GOT3 (cell line): ENCODE measurements around the gene PSMF1.
"Not testable (repeated sequence)": the region's sequence is repeated elsewhere in the genome, so short reads cannot be mapped to it uniquely, and the experiment has no call there.

ENCODE experiments used
- DNase-seq: peaks from one replicate; lab custom pipeline; 2025; ENCODE audit warnings: mixed read lengths; lab: John Stamatoyannopoulos, UW

PSMF1 gene

GRCh38 chr20:1122388-1123315 is 4.2 kb downstream of the PSMF1 start:
- no peak for DNase-seq

DNA sequence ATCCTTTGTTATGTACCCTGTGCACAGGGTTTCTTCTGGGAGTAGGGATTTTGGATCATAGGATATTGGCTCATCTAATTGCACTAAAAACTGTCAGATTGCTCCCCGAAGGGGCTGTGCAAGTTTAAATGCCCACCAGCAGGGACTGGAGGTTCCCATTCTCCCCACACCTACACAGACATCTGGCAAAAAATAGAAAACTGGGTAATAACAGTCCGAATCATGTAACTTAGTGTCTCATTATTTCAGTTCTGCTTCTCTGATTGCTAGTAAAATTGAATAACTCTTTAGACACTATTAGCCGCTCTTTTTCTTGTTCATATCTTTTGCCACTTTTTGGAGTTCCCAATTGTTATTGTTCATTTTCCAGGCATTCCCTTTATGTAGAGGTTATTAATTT is 5.3 kb downstream of the PSMF1 start:
- DNase-seq = no peak

DNA sequence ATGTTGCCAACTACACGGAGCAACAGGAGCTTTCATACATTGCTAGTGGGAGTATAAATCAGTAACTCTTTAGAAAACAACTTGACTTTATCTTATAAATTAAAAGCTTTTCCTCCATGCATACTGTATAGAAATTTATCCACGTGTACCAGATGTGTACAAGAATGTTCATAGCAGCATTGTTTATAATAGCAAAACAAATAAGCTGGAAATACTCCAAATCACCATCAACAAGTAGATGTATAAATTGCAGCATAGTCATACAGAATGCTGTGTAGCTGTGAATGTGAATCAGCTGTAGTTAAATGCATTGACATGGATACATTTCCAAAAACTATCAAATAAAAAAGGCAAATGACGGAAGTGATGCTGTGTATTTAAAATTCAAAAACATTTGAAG is 6.0 kb downstream of the PSMF1 start:
- no peak for DNase-seq

DNA sequence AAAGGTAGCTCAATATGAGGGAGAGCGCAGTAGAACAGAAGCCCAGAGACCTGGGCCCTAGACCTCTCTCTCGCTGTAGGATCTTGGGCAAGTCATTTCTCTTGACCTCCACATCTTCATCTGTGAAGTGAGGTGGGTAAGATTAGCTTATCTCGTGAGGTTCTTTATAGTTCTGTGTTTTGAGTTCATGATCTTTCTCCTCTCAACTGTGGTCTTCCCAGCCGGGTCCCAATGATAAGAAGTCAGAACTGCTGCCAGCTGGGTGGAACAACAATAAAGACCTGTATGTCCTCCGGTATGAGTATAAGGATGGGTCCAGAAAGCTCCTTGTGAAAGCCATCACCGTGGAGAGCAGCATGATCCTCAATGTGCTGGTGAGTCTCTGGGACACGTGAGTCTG is 6.9 kb downstream of the PSMF1 start:
- DNase-seq = no peak

GRCh38 chr20:1127840-1128239 is 9.4 kb downstream of the PSMF1 start:
- DNase-seq = no peak

GRCh38 chr20:1130058-1130694 is 11.8 kb downstream of the PSMF1 start:
- DNase-seq = no peak

- no peak for DNase-seq
Observed at GRCh38 chr20:1130847-1131246, 12.4 kb downstream of the PSMF1 start.

DNA sequence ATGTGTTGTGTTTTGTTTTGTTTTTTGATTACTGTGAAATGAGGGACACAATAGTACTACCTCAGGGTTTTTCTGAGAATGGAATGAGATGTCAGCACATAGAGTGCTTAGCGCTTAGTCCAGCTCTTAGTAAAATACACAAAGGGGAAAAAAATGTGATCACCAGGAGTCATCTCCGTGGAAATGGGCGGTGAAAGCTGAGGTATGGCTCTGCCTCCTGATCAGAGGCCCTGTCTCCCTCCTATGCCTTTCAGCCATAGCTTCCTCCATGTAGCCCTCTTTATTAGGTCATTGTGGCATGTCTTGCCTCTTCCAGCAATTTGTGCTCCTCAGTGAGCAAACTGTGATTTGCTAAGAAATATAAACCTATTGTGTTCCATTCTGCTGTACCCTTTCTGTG is 13.0 kb downstream of the PSMF1 start:
- no peak for DNase-seq

GRCh38 chr20:1134355-1134754 is 16.0 kb downstream of the PSMF1 start:
- DNase-seq = no peak

DNA sequence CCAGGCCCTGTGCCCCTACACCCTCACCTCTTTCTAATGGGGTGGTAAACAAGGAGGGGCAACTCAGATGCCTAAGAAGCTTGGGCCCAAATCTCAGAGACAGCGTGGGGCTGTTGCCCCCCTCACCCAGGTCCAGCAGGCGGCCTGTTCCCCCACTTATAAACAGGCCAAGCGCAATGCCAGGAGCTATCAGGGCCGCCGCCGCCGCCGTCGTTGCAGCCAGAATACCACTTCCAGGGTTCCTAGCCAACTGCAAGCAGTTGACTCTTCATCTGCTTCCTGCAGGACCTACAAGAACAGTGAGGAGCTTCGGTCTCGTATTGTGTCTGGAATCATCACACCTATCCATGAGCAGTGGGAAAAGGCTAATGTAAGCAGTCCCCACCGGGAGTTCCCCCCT is 16.4 kb downstream of the PSMF1 start:
- DNase-seq = no peak

DNA sequence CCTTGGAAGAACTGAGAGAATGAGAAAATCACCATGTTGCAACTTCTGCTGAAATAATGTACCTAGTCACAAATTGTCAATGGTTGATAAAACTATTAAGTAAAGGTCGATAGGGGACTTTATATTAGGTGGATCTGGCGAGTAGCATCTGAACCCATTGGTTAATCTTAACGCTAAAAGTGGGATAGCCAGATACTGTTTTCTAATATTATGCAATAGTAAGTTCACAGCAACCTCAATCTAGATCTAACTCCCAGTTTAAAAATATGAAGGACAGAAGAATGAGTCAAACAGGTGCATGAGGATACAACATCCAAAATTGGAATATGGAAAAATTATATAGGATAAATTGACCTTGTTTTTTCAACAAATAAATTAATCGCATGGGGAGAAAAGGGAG is 18.8 kb downstream of the PSMF1 start:
- no peak for DNase-seq

DNA sequence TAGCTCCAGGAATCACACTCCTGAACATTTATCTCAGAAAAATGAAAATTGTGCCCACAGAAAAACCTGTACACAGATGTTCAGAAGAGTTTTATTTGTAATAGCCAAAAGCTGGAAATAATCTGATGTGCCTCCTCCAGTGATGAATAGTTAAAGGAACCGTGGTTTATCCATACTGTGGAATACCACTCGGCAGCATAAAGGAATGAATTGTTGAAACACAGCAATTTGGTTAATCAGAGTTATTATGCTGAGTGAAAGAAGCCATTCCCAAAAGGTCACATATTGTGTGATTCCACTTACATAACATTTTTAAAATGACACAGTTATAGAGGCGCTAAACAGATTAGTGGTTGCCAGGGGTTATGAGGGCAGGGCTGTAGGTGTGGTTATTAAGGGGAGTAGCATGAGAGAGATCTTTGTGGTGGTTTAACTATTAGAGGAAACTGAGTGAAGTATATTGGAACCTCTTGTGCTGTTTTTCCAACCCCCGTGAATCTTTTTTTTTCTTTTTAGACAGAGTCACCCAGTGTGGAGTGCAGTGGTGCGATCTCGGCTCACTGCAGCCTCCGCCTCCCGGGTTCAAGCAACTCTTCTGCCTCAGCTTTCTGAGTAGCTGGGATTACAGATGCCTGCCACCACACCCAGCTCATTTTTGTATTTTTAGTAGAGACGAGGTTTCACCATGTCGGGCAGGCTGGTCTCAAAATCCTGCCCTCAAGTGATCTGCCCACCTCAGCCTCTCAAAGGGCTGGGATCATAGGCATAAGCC is 26.2 kb downstream of the PSMF1 start:
- DNase-seq = no peak

GRCh38 chr20:1146957-1147356 is 28.6 kb downstream of the PSMF1 start:
- no peak for DNase-seq

DNA sequence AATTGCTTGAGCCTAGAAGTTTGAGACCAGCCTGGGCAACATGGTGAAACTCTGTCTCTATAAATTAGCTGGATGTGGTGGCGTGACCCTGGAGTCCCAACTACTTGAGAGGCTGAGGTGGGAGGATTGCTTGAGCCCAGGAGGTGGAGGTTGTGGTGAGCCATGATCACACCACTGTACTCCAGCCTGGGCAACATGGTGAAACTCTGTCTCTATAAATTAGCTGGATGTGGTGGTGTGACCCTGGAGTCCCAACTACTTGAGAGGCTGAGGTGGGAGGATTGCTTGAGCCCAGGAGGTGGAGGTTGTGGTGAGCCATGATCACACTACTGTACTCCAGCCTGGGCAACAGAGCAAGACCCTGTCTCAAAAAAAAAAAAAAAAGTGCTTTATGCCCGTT is 31.4 kb downstream of the PSMF1 start:
- DNase-seq = not testable (repeated sequence)

GRCh38 chr20:1150218-1150617 is 31.8 kb downstream of the PSMF1 start:
- no peak for DNase-seq

DNA sequence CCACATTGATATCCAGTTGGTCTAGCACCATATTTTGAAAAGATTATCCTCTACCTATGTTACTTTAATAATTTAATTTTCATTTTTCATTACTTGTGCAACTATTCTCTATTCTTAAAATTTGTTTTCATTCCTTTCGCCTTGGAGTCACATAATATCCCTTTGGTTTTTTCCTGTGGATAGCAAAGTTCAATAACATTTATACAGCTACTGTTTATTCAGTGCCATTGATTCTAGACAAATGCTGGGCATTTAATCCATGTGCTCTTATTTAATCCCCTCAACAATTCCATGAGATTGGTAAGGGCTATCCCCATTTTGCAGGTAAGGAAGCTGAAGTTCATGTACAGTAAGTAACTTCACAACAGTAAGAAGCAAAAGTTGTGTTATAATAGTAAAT is 32.6 kb downstream of the PSMF1 start:
- no peak for DNase-seq

GRCh38 chr20:1154226-1154625 is 35.8 kb downstream of the PSMF1 start:
- DNase-seq = no peak

- no peak for DNase-seq
Observed at GRCh38 chr20:1154691-1155090, 36.3 kb downstream of the PSMF1 start.

GRCh38 chr20:1155342-1155741 is 36.9 kb downstream of the PSMF1 start:
- no peak for DNase-seq

- no peak for DNase-seq
Observed at GRCh38 chr20:1160496-1160895, 42.1 kb downstream of the PSMF1 start.

DNA sequence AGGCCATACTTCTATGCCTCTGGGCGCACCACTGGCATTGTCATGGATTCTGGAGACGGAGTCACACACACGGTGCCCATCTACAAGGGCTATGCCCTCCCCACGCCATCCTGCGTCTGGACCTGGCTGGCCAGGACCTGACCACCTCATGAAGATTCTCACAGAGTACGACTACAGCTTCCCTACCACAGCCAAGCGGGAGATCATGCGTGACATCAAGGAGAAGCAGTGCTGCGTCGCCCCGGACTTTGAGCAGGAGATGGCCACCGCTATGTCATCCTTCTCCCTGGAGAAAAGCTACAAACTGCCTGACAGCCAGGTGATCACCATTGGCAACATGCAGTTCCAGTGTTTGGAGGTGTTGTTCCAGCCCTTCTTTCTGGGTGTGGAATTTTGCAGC is 42.6 kb downstream of the PSMF1 start:
- no peak for DNase-seq

DNA sequence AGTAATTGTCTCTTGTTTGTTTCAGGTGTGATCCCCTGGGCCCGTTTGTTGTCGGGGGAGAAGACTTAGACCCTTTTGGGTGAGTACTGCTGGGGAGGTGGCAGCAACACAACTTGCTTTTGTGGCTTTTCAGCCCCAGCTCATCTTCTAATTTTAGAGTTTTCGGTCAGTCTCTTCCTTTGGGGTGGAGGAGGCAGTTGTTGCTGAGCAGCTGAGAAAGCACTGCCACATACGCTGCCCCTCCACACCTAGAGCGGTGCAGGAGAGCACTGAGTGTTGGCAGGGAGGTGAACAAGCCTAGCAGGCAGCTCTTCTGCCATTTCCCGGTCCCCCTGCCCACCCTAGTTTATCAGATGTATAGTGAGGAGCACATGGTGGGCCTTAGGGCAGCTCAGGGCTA is 44.7 kb downstream of the PSMF1 start:
- DNase-seq = no peak

DNA sequence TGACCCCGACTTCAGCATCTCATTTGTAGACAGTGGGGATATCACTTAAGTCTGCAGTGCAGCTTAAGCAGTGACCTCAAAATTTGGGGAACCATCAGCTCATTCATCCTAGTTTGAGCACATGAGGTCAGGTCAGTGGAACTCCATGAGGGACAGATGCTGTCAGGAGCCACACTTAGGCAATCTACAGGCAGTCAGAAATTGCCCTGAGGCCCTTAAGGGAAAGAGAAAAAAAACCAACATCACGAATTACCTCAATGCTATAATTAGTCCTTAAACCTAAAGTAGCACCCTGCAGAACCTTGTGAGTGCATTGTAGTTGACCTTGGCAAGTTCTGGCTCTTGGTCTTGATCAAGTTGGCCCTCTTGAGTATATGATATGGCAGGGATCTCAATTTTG is 45.3 kb downstream of the PSMF1 start:
- no peak for DNase-seq
